Fibroblast of skin of right biceps (primary cell): ENCODE measurements around the gene BMAL1.

Experiments
- DNase-seq: peaks from one replicate; pipeline ENCODE4 v3.0.0-alpha.2; 2013

The BMAL1 gene

DNA sequence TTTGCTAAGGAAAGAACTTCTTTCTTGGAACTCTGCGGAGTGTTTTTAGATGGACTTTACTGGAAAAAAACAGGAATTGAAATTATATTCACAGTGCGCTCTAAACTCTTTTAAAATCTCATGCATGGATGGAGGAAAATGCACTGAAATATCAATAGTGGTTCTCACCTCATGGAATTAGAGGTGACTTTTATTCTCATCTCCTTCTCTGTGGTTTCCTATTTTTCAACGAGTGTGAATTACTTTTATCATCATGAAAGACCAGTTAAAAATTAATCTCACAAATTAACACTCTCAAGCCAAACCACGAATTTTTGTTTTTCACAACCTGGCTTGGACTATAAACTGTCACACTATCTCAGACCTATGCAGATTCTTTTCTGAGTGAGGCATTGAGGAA lies 16.6 kb downstream of the BMAL1 start:
- DNase-seq: no peak

DNA sequence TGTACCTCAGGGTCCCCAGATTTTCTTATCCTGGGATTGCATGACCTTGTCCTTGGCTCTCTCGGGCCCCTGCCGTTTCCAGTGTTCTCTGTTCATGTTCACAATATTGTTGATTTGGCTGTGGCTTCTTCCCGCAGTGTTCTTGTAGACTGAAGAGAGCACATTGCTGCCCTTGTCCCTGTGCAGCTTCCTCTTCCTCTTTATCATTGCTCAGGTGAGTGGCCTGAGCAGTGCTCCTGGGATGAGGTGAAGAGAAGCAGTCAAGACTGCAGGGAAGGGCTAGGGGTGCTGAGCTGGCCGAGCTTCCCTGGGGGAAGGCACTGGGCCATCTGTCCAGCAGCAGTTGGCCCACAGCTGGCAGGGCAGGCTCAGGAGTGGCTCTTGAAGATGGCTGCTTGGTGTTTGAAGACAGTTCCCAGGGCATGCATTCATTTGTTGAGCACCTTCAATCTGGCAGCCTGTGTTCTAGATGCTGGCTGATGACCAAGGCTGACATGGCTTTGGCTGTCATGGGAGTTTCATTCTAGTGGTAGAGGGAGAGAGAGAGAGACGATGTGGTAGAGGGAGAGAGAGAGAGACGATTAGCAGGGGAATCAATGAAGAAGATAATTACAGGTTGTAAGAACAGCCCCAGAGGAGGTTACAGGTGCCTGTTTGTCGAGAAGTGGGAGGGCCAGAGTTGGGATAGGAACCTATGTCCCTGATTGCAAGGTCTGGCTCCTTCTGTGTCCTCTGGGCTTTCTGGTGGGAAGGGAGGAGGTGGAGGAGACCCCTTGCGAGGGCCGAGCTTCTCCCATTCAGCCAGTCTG lies 17.4 kb downstream of the BMAL1 start:
- no peak for DNase-seq

DNA sequence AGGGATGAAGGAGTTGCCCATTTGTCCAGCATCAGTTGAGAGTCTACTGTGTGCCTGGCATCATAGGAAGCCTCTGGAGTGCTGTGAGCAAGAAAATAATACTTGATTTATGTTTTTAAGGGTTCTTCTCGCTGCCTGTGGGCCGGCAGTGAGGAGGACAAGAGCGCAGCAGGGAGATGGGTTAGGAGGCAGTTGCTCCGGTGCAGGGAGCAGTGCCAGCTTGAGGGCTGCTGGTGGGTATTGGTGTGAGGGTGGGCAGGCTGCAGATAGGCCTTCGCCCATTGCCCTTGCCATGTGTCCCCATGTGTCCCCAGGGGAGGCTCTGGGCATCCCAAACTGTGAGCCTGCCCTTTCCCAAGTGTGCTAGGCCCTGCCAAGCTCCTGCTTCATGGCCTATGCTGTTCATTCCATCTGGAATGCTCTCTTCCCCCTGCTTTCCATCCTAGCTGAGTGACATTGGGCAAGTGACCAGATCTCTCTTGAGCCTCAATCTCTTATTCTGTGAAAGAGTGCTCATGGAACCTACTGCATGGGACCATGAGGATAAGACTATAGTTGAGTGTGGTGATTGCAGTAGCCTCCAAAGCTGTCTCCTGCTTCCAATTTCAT lies 19.8 kb downstream of the BMAL1 start:
- no peak for DNase-seq

DNA sequence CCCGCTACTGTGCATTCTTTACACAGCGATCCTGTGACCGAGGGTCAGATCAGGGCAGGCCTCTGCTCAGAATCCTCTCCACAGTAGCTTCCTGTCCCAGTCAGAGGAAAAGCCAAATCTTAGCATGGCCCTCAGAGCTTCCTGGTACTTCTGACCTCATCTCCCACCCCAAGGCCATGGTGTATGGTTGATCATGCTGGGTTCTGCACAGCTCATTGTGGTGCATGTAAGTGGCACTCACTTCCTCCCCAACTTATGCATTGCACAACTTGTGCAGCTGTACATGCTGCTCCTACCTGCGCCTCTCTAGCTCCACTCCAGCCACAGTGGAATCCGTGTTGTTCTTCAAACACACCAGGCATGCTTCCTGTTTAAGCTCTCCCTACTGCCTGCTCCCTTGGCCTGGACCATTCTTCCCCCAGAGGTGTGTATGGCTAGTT lies 20.3 kb downstream of the BMAL1 start:
- no peak for DNase-seq

DNA sequence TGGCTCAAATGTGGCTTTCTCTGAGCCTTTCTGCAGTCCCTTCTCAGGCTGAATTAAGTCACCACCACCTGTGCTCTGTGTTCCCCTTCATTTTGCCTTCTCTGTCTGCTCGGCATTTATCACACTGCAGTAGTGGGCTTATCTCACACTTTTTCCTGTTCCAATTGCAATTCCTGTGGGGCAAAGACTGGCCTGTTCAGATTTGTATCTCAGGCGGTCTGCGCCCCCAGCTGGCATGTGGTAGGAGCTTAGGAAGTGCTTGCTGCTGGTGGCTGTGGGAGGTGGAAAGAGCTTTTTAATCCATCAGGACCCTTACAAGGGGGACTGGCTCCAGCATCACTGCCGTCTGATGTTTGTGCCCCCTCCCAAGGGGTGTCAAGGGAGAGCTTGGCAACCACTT lies 21.2 kb downstream of the BMAL1 start:
- no peak for DNase-seq

DNA sequence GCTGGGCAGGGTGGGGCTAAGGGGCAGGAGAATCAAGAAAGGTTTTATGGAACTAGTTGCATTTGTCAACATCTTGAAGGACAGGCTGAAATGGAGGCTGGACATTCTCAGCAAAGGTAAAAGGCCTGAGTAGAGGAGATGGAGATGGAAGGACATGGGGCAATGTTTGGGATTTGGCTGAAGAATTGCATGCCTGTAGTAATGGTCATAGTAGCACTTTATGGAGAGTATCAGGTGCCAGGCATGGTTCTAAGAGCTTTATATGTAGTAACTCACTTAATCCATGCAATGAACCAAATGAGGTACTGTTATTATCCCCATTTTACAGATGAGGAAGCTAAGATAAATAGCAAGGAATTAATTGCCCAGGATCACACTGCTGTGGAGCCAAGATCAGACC lies 23.9 kb downstream of the BMAL1 start:
- no peak for DNase-seq

DNA sequence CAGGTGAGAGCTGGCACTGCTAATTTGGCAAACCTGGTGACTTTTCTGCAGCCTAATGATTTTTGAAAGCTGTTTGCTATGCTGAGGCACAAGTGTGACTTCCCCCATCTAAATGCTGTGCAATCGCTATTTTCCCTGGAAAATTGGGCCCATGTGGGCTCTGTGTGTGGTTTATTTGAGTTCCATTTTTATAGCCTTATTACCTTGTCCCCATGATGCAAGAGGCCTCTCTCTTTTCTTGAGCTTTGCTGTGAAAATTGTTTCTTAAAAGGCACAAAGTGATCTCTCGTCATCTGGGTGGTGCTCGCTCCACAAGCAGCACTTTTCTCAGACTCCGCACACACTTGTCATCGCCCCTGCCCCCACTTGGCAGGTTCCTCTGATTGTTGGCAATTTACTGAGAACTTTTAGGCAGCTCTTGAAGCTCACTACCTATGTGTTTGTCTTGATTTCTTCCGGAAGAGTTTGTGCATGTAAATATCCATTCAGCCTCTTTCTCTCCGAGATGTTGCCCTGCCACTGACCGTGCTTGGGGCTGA lies 24.9 kb downstream of the BMAL1 start:
- DNase-seq: no peak

DNA sequence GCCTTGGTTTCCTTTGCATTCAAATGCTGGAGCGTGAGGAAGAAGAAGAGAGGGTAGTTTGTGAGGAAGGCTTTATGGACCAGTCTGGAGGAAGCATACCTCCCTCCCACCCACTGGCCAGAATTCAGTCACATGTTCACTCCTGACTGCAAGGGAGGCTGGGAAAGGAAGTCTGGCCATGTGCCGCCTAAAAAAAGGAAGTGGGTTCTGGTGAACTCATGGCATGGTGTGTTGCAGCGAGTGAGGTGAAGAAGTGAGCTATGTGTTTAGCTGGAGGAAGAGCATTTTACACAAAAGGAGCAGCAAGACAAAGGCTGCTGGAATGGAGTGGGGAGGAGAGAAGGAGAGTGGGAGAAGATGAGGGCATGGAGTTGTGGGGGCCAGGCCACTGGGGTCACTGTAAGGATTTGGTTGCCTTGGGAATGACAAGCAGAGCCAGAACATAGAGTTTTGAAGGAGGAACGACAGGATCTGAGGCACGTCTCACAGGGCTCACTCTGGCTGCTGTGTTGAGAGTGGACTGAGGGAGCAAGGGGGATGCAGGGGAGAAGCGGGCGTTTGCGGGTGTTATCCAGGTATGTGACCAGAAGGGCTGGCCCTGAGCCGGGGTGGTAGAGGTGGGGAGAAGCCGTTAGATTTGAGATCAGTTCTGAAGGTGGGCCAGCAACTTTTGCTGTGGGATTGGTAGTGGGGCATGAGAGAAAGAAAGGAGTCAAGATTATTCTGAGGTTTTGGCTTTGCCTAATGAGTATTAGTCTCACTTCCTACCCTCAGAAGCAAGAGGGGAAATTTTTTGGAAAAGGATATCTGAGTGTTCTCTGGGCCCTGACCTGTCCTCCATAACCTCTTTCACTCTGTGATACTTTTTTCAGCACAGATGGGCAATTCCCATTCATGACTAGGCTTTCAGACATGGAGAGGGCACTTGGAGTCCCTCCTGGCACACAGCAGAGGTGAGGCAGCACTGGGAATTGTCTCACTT lies 26.4 kb downstream of the BMAL1 start:
- no peak for DNase-seq

DNA sequence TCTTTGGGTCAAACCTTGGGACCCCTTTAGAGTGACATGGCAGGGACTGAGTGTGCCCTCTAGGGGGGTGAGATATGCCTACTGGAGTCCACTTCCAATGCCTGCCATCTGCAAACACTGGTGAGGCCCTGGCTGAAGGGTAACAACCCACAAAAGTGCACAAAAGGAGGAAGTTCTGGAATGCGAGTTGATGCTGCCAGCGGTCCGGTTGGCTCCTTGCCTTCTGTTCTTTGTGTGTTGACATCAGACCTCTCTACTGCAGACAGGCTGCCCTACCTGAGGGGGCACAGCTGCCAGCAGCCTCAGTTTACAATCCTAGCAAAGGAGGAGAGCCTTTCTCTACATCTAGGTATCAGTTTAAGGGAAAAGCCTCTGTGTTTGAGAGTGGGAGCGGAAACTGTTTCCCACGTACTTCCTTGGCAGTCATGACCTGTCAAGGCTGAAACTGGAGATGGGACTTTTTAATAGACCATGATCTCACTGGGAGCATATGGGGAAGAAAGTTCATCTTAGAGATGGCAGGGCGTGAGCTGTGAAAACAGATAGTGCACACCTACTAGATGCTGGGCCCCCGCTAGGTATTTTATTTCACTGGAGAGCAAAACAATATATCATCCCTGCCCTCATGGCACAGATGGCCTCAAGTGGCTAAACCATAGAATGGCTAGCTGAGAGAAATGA lies 27.2 kb downstream of the BMAL1 start:
- DNase-seq: no peak

DNA sequence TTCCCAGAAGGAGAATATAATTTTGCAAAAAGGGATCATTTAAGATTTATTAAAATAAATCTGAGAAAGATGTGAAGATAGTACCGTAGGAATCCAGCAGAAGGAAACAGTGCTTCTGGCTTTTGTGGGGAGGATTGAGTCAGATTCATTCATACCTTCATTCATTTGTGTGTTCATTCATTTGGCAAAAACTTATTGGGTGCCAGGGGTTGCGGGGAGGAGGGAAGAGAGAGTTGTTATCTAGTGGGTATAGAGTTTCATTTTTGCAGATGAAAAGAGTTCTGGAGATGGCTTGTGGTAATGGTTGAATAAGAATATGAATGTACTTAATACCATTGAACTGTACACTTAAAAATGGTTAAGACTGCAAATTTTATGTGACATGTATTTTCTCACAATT lies 31.1 kb downstream of the BMAL1 start:
- no peak for DNase-seq

DNA sequence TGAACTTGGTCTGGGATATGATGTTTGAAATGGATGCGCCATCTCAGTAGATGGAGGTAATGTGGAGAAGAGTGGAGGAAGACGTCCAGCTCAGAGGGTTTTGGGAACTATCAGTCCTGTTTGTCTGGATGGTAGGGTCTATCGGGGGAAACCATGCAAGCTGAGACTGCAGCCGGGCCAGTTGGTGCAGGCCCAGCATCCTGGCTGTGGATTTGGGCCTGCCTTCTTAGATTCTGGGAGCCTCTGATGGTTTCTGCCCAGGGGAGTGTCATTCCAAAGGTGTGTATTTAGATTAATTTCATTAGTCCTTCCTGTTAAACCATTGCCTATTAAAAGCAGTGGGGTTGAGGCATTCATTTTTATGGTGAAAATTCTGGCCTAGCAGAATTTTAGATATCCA lies 31.6 kb downstream of the BMAL1 start:
- no peak for DNase-seq

DNA sequence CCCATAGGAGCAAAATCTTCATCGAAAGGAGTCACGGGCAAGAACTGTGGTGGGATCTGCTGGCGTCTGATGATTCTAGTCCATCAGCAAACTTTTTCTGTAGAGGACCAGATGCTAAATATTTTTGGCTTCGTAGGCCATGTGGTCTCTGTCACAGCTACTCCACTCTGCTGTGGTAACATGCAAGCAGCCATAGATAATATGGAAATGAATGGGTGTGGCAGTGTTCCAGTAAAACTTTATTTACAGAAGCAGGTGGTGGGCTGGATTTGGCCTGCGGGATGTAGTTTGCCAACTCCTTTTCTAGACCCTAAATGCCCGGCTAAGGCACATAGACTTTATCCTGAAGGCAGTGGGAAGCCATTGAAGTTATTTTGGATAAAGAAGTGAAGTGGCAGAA lies 32.9 kb downstream of the BMAL1 start:
- no peak for DNase-seq

DNA sequence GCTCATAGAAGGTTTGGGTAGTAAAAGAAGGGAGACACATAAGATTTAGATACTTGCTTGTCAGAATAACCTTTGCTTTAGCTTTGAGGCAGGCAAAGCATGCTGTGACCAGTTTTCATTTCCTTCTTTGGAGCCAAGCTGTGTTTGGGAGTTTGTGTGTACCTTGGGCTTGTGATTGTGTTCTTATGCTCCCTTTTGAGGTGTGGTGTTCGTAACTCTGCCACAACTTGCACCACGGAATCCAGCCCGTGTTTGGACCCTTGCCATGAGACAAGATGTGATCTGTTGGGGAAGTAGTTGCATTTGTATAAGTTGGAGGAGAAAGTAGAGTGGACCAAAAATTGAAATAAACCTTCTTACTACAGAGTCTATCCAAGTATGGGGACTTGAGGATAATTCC lies 34.0 kb downstream of the BMAL1 start:
- DNase-seq: no peak

DNA sequence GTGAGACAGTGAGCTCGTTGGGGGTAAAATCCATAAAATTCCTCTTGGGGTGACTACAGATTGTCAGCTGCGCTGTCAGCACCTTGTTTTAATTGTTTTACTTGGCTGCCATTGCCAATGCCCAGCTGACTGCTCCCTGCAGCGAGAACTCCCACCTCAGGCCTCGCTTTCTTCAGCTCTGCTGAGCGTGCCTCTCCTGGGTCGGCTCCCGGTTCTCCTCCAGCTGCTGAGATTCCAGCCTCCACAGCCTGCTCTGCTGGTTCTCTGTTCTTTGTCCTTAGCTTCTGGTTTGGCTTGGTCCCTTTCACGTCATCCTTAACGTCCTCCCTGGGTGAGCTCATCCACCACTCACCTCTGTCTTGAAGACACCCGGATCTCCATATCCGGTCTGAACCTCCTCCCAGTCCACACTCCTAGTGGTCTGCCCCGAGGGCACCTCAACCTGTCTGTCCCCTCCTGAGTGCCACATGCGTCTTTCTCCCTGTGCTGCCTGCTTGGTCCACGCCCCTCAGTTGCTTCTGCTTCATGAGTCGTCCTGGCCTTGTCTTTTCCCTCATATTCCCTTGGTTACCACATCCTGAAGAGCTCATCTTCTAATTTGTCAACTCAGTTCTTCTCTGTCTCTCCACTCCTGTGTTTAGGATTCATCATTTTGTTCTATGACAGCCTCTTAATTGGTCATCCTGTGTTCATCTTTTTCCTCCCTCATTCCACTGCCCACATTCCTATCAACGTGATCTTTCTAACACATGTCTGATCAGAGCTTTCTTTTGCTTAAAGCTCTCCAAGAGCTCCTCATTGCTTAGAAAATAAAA lies 35.6 kb downstream of the BMAL1 start:
- peak; percentile 15 for DNase-seq

DNA sequence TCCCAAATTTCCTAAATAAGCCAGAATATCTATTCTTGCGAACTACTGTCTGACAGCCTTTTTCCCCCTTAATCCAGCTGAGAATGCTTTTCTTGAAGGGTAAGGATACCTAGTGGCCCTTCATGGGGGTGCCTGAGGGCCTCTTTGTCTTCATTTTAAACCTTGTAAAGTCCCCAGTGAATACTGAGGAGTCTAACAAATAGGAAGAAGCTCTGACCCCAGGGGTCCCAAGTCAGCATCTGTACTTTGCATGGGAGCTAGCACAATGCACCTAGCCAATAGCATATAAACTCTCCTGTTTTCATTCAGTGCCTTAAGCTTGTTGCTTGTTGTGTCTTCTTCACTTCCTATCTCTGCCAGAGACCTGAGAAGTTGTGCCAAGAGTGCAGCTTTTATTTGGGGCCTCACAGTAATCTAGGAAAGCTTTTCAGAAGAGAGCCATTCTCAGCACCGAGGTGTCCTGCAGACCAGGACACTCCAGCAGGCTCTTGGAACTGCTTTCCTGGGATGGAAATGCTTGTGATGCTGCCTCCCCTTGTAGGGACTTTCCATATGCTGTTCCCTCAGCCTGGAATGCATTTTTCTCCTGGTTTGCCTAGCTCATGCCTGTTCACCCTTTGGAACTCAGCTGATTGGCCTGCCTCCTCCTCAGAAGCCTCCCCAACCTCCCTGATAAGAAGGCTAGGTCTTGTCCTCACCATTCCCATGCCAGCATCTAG lies 37.2 kb downstream of the BMAL1 start:
- no peak for DNase-seq

DNA sequence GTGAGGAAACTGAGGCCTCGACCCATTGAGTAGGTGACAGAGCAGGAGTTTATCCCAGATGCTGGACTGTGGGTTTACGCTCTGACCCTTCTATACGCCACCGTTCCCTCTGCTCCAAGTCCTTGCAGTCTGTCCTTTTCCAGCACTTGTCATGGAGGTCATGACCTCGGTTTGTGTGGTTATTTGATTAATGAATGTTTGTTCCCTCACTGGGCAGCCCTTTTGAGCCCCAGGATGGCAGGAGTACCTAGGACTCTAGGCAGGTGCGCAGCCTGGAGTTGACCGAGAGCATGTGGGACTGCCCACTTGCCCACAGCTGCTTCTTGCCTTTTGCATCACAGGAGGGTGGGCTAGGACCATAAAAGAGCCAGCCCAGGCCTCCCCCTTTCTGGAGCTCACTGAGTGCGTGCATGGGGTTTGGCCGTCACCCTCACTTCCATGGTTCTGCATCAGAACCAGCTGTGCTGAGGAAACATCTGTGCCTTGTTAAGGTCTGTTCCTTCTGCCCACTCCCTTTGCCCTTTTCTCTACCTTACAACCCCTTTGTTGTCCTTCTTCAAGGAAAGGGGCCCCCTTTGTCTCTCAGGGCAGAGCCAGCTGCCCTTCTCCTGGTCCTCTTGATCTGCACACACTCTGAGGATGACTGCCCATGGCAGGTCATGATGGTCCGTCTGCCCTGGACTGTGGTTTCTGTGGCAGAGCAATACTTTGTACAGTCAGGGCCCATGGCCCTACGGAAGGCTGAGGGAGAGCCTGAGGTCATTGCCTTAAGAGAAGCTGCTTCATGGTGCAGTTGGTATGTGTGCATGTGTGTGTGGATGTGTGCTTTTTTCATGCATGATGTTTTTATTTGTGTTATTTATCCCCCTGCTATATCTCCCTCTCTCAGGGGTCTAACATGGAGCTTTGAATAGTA lies 38.2 kb downstream of the BMAL1 start:
- no peak for DNase-seq

DNA sequence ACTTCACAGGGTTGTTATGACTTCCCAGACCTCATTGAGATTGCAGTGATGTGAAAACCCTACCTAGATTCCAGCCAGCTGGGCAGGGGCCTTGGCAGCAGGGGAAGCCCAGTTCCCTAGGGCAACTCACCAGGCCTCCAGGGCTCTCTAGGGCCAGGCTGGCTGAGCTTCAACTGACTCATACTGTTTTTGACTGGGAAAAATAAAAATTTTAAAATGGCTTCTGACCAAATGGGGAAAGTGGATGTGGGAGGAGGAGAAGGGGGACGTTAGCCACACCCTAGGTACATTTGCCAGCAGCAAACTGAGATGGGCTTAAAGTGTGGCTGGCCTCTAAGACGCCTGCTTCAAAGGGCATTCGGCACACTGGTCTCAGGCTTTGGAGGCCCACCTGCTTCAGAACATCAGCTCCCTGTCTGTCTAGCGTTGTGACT lies 39.0 kb downstream of the BMAL1 start:
- peak; percentile 49 for DNase-seq

DNA sequence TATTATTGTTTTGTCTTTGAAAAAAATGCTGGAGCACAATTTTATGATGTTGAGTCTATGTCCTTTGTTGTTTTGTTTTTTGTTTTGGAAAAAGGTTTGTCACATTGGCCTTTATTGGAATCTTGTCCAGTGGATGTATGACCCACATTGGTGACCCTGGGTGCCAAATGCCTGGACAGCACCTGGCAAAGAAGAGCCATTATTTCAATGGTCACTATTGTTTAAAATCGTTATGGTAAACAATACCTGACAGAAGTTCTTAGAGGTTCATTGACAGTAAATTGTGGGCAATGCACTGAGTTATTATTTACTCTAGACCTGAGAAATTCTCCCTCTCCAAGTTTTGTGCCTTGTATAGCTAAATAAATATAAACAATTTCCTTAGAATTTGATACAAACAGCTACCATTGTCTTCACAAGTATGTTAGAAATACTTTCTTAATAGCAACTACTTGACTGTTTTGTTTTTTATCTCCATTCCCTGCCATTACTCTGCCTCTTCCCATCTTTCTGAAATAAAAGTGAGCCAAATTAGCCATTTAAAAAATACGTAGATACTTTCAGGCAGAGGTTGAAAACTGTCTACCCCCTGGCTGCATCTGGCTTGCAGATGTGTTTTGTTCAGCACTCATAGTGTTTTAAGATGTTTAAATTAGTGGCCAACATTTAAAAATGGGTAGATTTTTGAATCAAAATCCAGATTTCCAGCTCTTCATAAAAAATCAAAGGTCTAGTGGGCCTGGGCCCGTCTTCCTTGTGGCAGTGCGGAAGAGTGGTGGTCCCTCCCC lies 39.9 kb downstream of the BMAL1 start:
- DNase-seq: no peak
